ENCODE data around the gene MGMT. TPM values are rescaled to one million over a fixed set of nuclear protein-coding genes. Genes with fewer than 3 reads are reported as not detected.

The MGMT gene
- total and polyA plus RNA-seq, 2 donors from 2014 or later, result 25.9 to 70.0 TPM

GRCh38 chr10:129807211-129807610, 340.2 kb downstream of the MGMT start:
- Histone ChIP-seq H3K36me3 (ENCODE audit: control insufficient read depth in 2 of 3, insufficient read depth in 3 of 3, low read length in 3 of 3) (no peaks in the 10 kb centered on the region), H3K27ac (ENCODE audit: low read depth in 2 of 2, low read length in 2 of 2) (no peak overlapping the region), H3K9ac (ENCODE audit: low read length in 3 of 3) (no peak overlapping the region), H3K9me3 (ENCODE audit: control insufficient read depth in 2 of 3, insufficient read depth in 1 of 3, low read length in 3 of 3) (peaks cover 0 to 6% (median 3%) of the 10 kb centered on the region in 3 donors), H3K27me3 (ENCODE audit: control insufficient read depth, insufficient read depth, low read length) (no peaks in the 10 kb centered on the region), H3K4me3 (ENCODE audit: low read length in 3 of 3) (no peak overlapping the region), H3K4me1 (ENCODE audit: control insufficient read depth in 2 of 3, insufficient read depth in 2 of 3, low read depth in 1 of 3, low read length in 3 of 3) (no peaks in the 10 kb centered on the region)
- intact Hi-C loops (cut with DNase I), result no loop called here
- FAIRE-seq, result no peak
- DNase-seq, result no peak
- TF ChIP-seq, protein P1, sequence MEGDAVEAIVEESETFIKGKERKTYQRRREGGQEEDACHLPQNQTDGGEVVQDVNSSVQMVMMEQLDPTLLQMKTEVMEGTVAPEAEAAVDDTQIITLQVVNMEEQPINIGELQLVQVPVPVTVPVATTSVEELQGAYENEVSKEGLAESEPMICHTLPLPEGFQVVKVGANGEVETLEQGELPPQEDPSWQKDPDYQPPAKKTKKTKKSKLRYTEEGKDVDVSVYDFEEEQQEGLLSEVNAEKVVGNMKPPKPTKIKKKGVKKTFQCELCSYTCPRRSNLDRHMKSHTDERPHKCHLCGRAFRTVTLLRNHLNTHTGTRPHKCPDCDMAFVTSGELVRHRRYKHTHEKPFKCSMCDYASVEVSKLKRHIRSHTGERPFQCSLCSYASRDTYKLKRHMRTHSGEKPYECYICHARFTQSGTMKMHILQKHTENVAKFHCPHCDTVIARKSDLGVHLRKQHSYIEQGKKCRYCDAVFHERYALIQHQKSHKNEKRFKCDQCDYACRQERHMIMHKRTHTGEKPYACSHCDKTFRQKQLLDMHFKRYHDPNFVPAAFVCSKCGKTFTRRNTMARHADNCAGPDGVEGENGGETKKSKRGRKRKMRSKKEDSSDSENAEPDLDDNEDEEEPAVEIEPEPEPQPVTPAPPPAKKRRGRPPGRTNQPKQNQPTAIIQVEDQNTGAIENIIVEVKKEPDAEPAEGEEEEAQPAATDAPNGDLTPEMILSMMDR (IDR thresholded peaks at IDR 0.05; ENCODE audit: borderline replicate concordance, extremely low read depth, insufficient read depth), result no peak

- FAIRE-seq (no peak), DNase-seq (no peak)
- intact Hi-C loops (cut with DNase I), result no loop called here
- Histone ChIP-seq H3K4me1 (ENCODE audit: control insufficient read depth in 2 of 3, insufficient read depth in 2 of 3, low read depth in 1 of 3, low read length in 3 of 3) (no peaks in the 10 kb centered on the region), H3K9ac (ENCODE audit: low read length in 3 of 3) (no peak overlapping the region), H3K9me3 (ENCODE audit: control insufficient read depth in 2 of 3, insufficient read depth in 1 of 3, low read length in 3 of 3) (peaks cover 0 to 3% (median 0%) of the 10 kb centered on the region in 3 donors), H3K36me3 (ENCODE audit: control insufficient read depth in 2 of 3, insufficient read depth in 3 of 3, low read length in 3 of 3) (no peaks in the 10 kb centered on the region), H3K27me3 (ENCODE audit: control insufficient read depth, insufficient read depth, low read length) (no peaks in the 10 kb centered on the region), H3K4me3 (ENCODE audit: low read length in 3 of 3) (no peak overlapping the region), H3K27ac (ENCODE audit: low read depth in 2 of 2, low read length in 2 of 2) (no peak overlapping the region)
- TF ChIP-seq, protein P1 (IDR thresholded peaks at IDR 0.05; ENCODE audit: borderline replicate concordance, extremely low read depth, insufficient read depth), result no peak
Measured at GRCh38 chr10:129808092-129808983, 341.3 kb downstream of the MGMT start.

DNA sequence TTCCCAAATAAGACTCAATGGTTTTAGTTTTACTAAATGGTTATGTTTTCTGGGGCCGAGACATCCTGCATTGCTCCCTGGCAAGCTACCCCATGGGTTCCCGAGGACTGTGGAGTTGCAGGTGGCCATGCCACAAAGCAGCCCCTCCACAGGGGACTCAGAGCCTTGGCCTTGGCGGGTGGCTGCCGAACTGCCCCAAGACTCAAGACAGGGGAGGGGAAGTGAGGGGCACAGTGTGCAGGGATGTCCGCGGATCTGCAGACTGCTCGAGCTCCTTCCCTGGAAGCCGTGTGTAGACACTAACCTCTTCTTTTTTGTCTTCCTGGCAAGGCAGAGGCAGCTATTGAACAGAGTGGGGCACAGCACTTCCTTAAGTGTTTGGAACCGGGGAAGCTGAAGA, 342.4 kb downstream of the MGMT start:
- Histone ChIP-seq H3K4me3 (ENCODE audit: low read length in 3 of 3) (no peak overlapping the region), H3K4me1 (ENCODE audit: control insufficient read depth in 2 of 3, insufficient read depth in 2 of 3, low read depth in 1 of 3, low read length in 3 of 3) (peaks cover 0 to 2% (median 0%) of the 10 kb centered on the region in 3 donors), H3K36me3 (ENCODE audit: control insufficient read depth in 2 of 3, insufficient read depth in 3 of 3, low read length in 3 of 3) (no peaks in the 10 kb centered on the region), H3K9me3 (ENCODE audit: control insufficient read depth in 2 of 3, insufficient read depth in 1 of 3, low read length in 3 of 3) (no peaks in the 10 kb centered on the region), H3K27ac (ENCODE audit: low read depth in 2 of 2, low read length in 2 of 2) (no peak overlapping the region), H3K9ac (ENCODE audit: low read length in 3 of 3) (no peak overlapping the region), H3K27me3 (ENCODE audit: control insufficient read depth, insufficient read depth, low read length) (no peaks in the 10 kb centered on the region)
- FAIRE-seq (no peak), DNase-seq (no peak)
- TF ChIP-seq, protein P1 (IDR thresholded peaks at IDR 0.05; ENCODE audit: borderline replicate concordance, extremely low read depth, insufficient read depth), result no peak
- intact Hi-C loops (cut with DNase I), result no loop called here
